HEK293T (cell line): ENCODE data around the gene ERICH2.

Experiments used
- ARNT ChIP-seq: fragments of 450-650 bp; IDR thresholded peaks from 2 replicates; pipeline ENCODE4 v1.6.1; 2017; ENCODE audit warnings: mild to moderate bottlenecking
- ELF4 ChIP-seq: fragments of 450-650 bp; IDR thresholded peaks from 2 replicates; pipeline ENCODE4 v1.6.1; 2017; ENCODE audit warnings: antibody characterized with exemption
- FOXK2 ChIP-seq: fragments of 450-650 bp; IDR thresholded peaks from 2 replicates; pipeline ENCODE4 v1.6.1; 2016; ENCODE audit warnings: mild to moderate bottlenecking
- FOXM1 ChIP-seq: fragments of 450-650 bp; IDR thresholded peaks from 2 replicates; pipeline ENCODE4 v1.6.1; 2017; ENCODE audit warnings: mild to moderate bottlenecking, borderline replicate concordance
- SP1 ChIP-seq: fragments of 450-650 bp; IDR thresholded peaks from 2 replicates; pipeline ENCODE4 v1.6.1; 2017

DNA sequence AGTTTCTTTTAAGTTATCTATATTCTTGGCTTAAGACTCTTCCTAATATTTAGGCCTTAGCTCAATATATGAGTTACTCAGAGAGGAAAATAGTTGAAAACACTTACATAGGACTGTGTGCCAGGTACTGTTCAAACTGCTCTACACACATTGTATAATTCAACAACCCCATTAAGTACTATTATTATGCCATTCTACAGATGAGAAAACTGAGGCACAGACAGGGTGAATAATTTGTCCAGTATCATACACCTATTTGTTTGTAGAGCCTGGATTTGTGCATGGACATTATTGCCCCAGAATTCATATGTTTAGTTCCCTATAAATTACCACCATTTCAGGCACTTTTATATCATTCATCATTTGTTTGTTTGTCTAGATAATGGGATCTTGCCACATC is 28.8 kb downstream of the ERICH2 start:
- TF ChIP-seq FOXK2 = no peak
- no peak for TF ChIP-seq ARNT
- no peak for TF ChIP-seq SP1
- TF ChIP-seq FOXM1 = no peak
- no peak for TF ChIP-seq ELF4
